SK-MEL-5 (cell line): ENCODE data around the gene TXNDC15. TPM values are rescaled to one million over a fixed set of nuclear protein-coding genes. Genes with fewer than 3 reads are reported as not detected.
A peak's percentile ranks its signal among the peaks of the same experiment; 100 is the strongest.
"Not testable (repeated sequence)": the region's sequence is repeated elsewhere in the genome, so short reads cannot be mapped to it uniquely, and the experiment has no call there.

Source experiments
- DNase-seq: peaks from one replicate; pipeline ENCODE4 v3.0.0-alpha.2; 2016; ENCODE audit warnings: low read depth, low spot score
- in situ Hi-C: cut with HindIII; loops from 2 replicates; pipeline ENCODE4 v1.10.0; 2016; ENCODE audit warnings: low sequenced_read_pairs, high pct_unique_total_duplicates, low pct_unique_long_range_greater_than_20kb
- total RNA-seq: library from RNA; depleted of rRNA; stranded (reverse); fragments of >200 nt; shearing (Covaris generic); gene quantifications from 2 replicates; pipeline ENCODE4 v1.2.3, GENCODE V29; 2014

TXNDC15 gene
- total RNA-seq, 1 experiment from 2014 or later: 94.9 TPM

GRCh38 chr5:134864707-134865106 is 9.5 kb upstream of the TXNDC15 start:
- DNase-seq: no peak
- in situ Hi-C loops: no loop called here

DNA sequence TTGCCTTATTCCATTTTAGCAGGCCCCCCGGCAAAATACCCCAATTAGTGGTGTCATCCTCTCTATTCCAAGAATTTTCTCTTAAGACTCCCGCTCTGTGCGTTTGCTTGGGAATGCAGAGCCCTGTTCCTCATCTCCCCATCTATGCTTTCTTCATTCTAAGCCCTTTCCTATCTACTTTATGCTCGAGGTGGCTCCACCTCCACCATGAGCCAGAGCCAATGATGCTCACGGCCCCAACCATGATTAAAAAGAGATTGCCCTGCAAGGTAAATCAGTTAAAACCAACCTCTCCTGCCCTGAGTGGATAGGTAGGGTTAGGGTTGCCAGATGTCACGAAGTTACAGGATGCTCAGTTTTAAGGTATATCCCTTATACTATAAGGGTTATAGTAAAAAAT is 677 bp upstream of the TXNDC15 start:
- in situ Hi-C loops: no loop called here
- DNase-seq: no peak

DNA sequence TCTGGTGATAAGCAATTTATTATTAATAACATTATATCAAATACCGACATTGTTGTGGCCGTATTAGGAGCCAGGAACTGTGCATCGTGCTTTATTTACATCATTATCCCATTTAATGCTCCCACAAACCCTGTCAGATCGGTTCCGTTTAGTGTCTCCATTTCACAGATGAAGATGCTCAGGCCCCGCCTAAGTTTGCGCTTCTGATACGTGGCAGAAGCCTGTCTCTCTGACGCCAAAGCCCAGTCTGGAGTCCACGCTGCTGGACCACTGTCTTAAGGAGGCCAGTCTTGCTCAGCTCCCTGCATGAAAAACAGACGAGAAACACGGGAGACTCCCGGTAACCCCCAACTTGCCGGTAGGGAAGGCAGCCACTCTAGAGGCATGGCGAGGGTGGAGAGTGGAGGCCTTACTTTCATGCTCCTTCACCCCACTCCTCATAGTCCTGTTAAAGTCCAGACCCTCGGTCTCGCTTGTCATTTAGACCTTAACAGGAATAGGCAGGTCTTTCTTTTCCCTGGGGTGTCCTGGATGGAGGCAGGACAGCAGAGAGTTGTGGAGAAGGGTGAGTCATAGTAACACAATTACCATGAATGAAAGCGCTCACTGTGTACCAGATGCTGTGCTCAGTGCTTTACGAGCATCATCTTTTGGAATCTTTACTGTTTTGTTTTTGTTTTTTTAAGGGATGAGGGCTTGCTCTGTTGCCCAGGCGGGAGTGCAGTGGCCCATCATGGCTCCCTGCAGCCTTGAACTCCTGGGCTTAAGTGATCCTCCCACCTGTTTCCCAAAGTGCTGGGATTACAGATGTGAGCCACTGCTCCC is 872 bp downstream of the TXNDC15 start:
- peak; percentile 79 for DNase-seq
- in situ Hi-C loops: no loop called here

DNA sequence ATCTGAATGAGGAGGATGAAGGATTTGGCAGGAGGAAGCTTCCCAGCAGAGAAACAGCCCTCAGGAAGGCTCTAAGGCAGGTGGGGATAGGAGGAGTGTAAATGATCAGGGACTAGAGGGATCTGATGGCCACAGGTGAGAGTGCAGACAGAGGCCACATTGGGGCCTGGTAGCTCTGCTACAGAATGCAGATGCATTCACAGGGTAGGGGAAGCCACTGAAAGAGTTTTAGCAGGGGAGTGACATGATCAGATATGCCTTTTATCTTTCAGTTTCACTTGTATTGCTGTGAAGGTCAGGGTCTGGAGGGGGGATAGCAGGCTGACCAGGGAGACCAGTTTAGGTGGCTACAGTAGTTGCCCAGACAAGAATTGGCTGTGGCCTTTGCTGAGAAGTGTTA is 3.0 kb downstream of the TXNDC15 start:
- in situ Hi-C loops: no loop called here
- DNase-seq: no peak

- in situ Hi-C loops: no loop called here
- DNase-seq: no peak
Measured at GRCh38 chr5:134878403-134878802, 4.2 kb downstream of the TXNDC15 start.

GRCh38 chr5:134879456-134879855 is 5.3 kb downstream of the TXNDC15 start:
- in situ Hi-C loops: no loop called here
- no peak for DNase-seq

DNA sequence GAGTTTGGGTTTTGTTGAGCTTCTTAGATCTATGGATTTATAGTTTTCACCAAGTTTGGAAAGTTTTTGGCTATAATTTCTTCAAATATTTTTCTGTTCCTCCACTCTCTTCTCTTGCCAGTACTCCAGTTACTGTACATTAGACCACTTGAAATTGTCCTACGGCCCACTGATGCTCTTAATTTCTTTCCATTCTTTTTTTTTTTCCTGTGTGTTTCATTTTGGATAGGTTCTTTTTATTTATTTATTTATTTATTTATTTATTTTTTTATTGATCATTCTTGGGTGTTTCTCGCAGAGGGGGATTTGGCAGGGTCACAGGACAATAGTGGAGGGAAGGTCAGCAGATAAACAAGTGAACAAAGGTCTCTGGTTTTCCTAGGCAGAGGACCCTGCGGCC is 6.8 kb downstream of the TXNDC15 start:
- DNase-seq, in situ Hi-C loops: not testable (repeated sequence)

GRCh38 chr5:134881711-134882110 is 7.5 kb downstream of the TXNDC15 start:
- in situ Hi-C loops, DNase-seq: not testable (repeated sequence)

DNA sequence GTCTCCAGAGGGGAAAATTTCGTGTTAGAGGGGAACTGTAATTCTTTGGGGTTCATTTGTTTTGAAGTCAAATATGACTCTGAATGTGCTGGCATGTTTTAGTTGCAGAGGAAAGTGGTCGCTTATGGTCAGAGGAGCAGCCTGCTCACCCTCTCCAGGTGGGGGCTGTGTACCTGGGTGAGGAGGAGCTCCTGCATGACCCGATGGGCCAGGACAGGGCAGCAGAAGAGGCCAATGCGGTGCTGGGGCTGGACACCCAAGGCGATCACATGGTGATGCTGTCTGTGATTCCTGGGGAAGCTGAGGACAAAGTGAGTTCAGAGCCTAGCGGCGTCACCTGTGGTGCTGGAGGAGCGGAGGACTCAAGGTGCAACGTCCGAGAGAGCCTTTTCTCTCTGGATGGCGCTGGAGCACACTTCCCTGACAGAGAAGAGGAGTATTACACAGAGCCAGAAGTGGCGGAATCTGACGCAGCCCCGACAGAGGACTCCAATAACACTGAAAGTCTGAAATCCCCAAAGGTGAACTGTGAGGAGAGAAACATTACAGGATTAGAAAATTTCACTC is 13.5 kb downstream of the TXNDC15 start:
- in situ Hi-C loops: no loop called here
- no peak for DNase-seq

DNA sequence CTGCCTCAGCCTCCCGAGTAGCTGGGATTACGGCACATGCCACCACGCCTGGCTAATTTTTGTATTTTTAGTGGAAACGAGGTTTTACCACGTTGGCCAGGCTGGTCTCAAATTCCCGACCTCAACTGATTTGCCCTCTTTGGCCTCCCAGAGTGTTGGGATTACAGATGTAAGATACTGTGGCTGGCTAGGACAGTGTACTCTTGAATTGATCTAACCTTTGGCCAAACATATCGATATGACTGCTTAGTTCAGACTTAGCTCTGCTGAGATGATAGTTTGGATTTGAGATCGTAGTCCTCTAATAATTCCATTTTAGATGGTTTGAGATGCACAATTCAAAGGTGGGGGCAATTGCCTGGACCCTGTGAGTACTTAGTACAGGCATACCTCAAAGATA is 15.2 kb downstream of the TXNDC15 start:
- in situ Hi-C loops: no loop called here
- DNase-seq: no peak

- no peak for DNase-seq
- in situ Hi-C loops: no loop called here
Measured at GRCh38 chr5:134891473-134891872, 17.3 kb downstream of the TXNDC15 start.

- DNase-seq: no peak
- in situ Hi-C loops: no loop called here
Measured at GRCh38 chr5:134892282-134892681, 18.1 kb downstream of the TXNDC15 start.

DNA sequence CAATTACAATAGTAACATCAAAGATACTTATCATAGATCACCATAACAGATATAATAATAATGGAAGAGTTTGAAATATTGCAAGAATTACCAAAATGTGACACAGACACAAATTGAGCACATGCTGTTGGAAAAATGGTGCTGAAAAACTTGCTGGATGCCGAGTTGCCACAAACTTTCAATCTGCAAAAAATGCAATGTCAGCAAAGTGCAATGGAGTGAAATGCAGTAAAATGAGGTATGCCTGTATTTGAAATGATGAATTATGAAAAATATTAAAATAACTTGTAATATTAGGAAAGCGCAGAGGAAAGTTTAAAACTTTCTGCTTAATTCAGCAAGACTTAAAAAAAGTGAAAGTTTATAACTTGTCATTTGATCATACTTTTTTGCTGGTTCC is 18.8 kb downstream of the TXNDC15 start:
- DNase-seq: no peak
- in situ Hi-C loops: no loop called here

GRCh38 chr5:134893748-134894505 is 19.8 kb downstream of the TXNDC15 start:
- in situ Hi-C loops: no loop called here
- no peak for DNase-seq

DNA sequence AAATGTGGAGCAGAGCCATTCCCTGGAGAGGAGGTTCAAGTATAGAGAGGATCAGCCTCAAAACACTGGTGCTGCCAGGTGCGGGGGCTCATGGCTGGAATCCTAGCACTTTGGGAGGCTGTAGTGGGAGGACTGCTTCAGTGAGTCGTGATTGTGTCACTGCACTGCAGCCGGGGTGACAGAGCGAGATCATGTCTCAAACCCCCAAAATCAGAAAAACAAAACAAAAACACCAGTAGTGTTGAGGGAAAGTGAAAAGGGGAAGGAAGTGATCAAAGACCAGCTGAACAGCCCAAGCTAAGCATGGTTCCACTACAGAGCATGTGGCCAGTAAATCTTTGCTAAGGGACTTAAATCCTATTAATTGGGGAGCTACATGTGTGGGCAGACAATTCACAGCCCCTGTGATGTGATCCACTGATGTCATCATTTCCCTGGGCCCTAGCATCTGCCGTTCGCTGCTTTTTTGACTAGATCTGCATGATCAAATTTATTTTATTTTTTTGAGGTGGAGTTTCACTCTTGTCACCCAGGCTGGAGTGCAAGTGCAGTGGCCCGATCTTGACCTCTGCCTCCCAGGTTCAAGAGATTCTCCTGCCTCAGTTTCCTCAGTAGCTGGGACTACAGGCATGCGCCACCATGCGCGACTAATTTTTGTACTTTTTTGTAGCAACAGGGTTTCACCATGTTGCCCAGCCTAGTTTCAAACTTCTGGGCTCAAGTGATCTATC is 28.1 kb downstream of the TXNDC15 start:
- in situ Hi-C loops: no loop called here
- DNase-seq: no peak

GRCh38 chr5:134904610-134905245 is 30.6 kb downstream of the TXNDC15 start, which contains the start of gene PCBD2:
Gene PCBD2 (plus strand): TSS chr5:134905131. CDS start chr5:134905140, 9 bp downstream.
- peak; percentile 90 for DNase-seq
- in situ Hi-C loops: no loop called here

- peak; percentile 76 for DNase-seq
- in situ Hi-C loops: no loop called here
Measured at GRCh38 chr5:134905246-134905996, 31.2 kb downstream of the TXNDC15 start.
